Hindlimb muscle (tissue), 1 donor: ENCODE data around the gene MIER2. TPM values are rescaled to one million over a fixed set of nuclear protein-coding genes. Genes with fewer than 3 reads are reported as not detected.

ENCODE experiments used
- DNase-seq: peaks from one replicate; pipeline ENCODE4 v3.0.0-alpha.2; 2013
- polyA plus RNA-seq: library from polyadenylated mRNA; unstranded; fragments of 120-200 nt; gene quantifications from one replicate; pipeline ENCODE4 v1.2.1, GENCODE V29; 2013; ENCODE audit not compliant: insufficient read length

MIER2 gene
- polyA plus RNA-seq, 1 donor = 34.9 TPM

DNA sequence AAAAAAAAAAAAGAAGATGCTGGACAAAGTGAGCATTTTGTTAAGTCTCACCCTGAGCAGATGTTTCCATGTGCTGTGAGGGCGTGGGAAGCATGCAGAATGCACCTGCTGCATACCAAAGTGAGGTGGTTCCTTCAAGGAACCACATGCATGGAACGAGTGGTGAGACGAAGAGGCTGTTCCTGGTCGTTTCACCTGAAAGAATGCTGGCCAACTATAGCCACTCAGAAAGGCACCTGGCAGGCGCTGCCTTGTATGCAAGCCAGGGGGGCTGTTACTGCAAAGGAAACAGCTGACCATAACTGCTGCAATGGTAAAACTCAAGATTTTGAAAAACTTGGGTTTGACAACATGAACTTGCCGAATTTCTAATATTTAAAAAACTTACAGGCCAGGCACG, 14.7 kb downstream of the MIER2 start:
- no peak for DNase-seq

DNA sequence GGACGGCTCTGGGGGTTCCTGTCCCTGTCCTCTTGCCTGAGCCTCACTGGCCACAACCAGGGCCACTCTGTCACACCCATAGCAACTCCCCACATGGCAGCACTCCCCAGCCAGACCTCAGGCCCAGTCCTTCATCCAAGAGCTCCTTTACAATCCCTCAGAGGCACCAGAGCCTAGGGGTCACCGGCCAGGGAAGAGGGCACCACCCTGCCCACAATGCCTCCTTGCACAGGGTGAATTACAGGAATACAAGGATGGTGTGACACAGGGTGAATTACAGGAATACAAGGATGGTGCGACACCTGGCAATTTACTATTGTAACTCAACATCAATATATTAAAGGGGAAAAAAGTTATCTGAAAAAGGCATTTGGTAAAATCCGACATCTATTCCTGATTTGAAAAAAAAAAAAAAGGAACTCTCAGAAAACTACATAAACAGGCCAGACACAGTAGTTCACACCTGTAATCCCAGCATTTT, 16.5 kb downstream of the MIER2 start:
- DNase-seq = no peak

DNA sequence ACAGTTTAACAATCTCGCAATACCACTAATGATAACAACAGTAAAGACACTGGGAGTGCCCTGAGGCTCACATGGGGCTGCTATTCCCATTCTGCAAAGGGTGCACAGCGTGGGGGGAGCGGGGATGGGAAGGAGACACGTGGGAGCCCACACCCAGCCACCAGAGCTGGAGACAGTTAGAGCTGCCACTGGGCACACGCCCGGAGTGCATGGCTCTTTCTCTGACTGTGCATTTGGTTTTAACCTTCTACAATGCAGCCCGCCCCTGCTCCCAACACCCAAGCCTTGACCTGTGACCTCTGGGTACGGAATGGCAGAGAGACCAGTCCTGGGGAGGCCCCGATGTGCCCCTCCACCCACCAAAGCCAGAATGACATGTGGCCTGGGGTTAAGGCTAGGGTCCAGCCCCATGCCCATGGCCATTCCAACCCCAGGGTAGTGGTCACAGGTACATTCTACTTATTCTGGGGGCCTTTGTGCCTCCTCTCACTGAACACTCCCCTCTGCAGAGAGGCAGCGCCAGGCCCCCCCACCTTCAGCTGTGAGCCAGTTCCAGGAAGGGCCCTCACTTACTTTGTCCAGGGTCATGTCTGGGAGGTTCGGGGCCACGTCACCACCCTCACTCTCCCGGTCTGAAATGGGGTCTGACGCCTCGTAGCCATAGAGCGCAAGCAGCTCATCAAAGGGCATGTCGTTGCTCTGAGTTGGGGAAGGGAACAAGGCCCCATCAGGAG, 17.1 kb downstream of the MIER2 start:
- DNase-seq = no peak

DNA sequence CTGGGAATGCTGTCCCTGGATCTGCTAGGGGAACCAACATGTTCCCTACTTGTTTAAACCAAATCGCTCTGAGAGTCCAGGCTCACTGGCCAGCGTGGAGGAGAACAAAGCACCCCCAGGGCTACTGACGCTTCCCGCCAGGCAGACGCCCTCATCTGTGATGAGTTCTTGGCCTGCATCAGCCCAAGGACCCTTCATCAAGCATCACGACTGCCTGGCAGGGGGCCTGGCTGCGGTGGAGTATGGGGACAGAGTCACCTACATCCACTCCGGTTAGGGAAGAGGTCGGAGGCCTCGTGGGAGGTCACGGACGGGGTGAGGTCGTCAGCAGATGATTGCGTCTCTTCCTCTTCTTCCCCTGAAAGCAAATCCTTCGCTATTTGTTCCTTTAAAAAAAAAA, 17.7 kb downstream of the MIER2 start:
- DNase-seq = no peak

DNA sequence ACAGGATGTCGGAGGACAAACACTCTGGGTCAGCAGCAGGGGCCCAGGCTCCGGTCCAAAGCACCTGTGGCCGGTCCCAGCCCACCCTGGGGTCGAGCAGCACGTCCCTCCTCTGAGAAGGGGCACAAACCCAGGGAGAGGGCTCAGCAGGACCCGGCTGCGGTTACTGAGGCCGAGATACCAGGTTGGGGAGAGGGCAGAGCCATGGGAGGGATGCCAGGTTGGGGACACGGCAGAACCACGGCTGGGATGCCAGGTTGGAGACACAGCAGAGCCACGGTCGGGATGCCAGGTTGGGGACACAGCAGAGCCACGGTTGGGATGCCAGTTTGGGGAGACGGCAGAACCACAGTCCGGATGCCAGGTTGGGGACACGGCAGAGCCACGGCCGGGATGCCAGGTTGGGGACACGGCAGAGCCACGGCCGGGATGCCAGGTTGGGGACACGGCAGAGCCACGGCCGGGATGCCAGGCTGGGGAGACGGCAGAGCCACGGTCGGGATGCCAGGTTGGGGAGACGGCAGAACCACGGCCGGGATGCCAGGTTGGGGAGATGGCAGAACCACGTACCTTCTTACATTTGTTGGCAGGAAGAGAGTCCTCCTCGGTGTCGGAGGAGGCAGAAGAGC, 18.5 kb downstream of the MIER2 start:
- no peak for DNase-seq

DNA sequence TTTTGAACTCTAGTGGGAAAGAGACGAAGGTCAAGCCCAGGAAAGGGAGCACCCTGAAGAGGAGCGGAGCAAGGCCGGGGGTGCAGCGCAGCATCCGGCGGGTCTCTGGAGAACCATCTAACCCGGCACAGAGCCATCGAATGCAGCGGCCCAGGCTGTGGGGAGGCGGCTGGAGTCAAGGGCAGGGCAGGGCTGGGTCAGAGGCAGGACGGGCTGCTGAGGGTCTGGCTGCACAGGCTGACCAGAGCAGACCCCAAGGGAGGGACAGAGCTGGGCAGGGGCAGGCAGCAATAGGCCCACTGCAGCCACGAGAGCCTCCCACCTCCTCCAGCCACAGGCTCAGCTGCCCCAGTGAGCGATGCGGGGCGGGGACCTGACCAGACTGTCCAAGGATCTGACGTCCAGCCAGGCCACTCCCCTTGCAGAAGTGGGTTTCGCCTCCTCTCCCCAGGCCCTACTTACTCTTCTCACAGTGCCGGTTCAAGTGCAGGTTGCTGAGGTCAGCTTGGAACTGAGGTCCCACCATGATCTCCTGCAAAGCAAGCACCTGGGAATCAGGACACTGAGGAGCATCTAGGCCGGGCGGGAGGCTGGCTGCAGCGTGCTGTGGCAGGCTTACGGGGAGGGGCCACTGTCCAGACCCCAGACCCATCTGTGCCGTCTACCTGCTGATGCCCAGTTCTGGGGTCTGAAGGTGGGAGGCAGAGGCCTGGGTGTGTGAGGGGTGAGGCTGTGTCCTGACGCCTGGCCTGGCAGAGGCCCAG, 19.2 kb downstream of the MIER2 start:
- DNase-seq = no peak

DNA sequence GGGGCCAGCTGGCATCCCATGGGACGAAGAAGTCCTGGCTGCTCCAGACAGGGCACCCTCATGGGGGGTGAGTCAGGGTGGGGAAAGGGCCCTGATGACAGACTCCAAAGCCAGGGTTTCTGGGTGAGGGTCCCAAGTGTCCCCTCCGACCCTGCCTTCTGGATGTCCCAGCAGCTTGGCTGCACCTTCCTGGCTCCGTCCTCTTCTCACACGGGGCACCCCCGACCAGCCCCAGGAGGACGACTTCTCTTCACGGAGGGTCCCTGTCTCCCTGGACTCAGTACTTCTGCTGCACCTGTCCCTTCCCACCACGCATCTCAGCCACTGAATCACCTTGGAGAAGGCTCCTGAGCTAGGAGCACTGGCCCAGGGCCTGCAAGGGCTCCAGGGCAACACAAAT, 19.9 kb downstream of the MIER2 start:
- no peak for DNase-seq

DNA sequence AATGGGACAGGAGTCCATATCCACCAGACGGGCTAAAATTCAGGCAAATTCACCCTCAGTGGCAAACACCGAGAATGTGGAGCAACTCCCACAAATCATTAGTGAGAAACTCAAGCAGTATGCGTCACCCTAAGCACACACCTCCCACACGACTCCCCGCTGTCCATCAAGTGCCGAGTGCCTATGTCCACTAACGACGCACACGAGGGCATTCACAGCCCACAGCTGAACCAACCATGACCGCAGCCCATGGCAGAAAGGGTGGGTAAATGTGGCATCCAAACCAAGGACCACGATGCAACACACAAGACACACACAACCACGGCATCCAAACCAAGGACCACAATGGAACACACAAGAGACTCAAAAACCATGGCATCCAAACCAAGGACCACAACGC, 22.0 kb downstream of the MIER2 start:
- DNase-seq = no peak

DNA sequence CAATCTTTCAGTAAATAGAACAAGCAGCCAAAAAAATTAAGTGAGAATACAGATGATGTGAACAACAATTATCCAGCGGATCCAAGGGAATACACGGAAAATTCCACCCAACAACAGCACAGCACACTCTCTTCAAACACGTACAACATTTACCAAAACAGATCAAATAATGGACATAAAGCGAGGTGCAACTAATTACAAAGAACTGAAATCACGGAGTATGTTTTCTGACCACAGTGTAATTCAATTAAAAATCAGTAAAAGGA, 26.2 kb downstream of the MIER2 start:
- no peak for DNase-seq

DNA sequence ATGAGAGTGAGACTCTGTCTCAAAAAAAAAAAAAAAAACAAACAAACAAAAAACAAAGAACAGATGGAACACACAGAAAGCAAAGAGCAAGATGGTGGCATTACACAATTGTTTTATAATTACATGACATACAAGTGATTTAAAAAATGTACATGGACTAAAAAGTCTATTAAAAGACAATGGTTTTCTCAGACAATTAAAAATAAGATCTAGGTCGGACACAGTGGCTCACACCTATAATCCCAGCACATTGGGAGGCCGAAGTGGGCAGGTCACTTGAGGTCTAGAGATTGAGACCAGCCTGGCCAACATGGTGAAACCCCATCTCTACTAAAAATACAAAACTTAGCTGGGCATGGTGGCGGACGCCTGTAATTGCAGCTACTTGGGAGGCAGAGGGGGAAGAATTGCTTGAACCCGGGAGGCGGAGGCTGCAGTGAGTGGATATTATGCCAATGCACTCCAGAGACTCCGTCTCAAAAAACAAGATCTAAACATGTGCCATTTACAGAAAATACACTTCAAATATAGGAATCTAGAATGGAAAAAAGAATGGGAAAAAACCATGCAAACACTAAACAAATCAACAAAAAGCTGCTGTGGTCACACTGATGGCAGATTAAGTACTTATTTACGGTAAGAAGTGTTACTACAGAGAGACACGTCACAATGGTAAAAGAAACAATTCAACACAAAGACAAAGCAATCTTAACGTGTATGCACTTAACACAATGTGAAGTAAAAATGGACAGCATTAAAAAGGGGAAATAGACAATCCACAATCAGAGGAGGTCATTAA, 26.7 kb downstream of the MIER2 start:
- DNase-seq = no peak

DNA sequence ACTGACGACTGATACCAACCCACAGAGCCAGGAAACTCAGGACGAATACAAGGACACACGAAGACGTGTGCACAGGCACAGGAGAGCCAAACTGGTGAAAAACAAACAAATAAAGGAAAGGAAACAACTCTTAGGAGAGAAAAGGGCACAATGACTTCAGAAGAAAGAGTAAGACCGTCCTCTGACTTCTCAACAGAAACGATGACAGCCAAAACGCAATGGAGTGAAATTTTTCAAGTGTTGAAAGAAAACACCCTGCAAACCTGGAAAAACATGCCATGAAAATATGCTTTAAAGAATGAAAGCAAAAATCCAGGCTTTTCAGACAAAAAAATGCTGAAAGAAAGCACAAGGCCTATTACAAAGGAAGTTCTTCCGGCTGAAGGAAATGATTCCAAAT, 28.8 kb downstream of the MIER2 start:
- no peak for DNase-seq

DNA sequence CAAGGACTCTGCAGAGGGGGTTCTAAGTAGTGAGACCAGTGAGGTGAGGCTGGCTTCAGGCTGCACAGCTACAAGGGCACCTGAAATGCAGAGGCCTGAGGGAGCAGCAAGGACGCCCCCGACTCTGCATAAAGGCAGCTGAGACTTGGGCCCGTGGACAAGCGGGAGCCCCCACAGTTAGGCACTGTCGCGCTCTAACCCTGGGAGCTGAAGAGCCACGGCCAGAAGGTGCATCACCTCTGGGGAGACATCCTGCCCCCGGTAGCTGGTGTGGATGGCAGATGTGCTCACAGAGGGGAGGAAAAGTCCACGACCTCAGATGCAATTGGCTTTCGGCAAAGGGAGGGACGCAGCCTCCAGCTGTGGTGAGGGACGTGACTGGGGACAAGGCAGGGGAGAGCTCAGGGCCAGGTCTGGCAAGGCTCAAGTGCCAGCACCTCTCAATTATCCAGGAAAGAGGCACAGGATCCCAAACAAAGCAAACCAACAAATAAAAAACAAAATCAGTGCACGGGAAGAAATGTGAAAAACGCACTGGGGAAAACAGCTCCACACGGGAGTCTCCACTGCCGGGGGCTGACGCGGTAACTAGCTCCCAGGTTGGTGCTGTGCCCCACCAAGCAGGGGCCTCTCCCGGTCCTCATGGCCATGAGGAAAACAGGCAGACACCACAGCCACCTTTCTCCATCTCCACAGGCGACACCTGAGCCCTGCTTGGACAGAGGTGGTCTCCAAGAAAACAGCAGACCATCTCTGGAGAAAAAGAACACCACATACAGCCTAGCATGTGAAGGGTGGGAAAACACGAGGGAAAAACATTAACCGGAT, 30.4 kb downstream of the MIER2 start:
- DNase-seq = no peak

DNA sequence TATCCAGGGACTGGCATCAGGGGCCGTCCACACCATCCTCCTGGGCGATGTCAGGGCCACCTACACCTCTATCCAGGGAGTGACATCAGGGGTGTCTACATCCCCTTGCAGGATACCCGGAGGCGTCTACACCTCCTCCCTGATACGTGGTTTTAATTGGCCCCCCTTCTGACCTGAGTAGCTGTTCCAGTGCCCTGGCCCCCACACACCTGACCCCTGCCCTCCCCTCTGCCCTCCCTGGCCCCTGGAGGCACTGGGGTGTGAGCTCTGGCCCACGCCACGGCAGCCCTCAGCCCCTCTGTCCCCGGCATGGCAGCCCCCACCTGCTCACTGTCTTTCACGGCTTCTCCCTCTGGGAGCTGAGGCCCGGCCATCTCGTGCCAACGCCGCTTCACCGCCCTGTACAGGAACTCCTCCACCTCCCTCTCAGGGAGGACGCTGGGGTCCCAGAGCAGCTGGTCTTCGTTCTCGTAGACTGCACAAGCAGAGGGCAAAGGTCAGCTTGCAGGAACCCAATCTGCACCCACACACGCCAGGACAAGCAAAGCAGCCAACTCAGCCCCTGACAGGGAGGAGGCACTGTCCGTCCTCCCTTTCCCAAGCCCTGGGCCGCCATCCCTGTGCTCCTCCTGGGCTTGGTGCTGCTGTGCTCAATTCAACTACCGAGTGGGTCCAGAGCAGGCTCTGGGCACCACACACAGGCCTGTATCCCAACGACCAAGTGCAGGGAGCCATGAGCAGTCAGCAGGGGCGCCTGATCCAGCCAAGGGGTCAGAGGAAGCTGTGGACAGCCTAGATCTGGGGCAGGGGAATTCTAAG, 31.2 kb downstream of the MIER2 start:
- no peak for DNase-seq

DNA sequence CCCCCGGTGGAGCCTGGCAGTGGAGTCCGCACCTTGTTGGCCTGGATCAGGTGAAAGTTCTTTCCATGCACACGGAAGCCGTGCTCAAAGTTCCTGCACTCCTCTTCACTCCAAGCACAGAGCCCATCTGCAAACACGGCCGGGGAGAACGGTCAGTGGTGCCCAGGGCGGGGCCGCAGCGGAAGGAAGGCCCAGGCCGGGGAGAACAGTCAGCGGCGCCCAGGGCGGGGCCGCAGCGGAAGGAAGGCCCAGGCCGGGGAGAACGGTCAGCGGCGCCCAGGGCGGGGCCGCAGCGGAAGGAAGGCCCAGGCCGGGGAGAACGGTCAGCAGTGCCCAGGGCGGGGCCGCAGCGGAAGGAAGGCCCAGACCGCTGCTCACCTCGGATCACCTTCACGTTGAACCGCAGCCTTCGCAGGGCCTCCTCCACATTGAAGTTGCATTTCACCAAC, 32.8 kb downstream of the MIER2 start:
- DNase-seq = no peak

DNA sequence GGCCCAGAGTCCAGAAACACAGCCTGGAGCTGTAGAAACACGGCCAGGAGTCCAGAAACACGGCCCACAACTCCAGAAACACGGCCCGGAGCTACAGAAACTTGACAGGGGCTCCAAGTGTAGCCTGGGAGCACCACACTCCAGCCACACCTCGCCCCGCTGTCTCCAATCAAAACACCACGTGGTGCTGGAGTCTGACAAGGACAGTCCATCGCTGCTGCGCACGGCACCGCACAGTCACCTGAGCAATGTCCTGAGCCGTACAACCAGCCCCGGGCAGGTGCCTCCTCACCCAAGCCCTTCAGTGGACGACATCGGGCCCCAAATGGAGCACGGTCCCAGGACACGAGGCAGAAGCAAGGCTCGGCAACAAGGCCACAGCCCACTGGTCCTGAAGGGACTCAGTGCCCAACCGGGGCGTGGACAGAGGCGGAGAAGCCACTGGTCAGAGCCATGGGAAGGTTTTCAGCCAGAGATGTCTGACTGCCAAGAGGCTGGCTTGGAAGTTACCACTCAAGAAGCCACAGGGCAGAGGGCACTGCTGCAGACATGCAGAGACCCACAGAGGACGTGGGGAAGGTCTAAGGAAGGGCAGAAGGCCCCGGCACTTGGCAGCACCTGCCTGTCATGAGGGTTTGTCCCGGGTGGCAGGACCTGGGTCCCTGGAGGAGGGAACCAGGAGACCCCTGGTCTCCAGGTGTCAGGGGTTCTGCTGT, 33.7 kb downstream of the MIER2 start:
- no peak for DNase-seq

DNA sequence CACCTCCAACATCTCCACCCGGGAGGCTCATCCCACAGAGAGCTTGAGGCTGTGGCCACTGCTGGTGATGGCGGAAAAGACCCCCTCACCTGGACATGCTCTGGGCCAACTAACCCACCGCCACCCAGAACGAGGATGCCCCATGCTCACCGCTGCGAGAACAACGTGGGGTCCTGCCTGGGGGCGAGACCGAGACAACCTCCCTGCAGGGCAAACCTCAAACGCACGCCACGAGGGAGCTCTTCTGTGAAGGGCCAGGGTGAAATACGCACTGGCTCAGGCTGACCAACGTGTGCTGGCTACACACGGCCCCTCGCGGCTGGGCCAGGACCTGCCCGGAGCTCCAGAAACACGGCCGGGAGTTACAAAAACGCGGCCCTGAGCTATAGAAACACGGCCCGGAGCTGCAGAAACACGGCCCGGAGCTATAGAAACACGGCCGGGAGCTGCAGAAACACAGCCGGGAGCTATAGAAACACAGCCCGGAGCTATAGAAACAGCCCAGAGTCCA, 34.4 kb downstream of the MIER2 start:
- DNase-seq = peak; percentile 32

DNA sequence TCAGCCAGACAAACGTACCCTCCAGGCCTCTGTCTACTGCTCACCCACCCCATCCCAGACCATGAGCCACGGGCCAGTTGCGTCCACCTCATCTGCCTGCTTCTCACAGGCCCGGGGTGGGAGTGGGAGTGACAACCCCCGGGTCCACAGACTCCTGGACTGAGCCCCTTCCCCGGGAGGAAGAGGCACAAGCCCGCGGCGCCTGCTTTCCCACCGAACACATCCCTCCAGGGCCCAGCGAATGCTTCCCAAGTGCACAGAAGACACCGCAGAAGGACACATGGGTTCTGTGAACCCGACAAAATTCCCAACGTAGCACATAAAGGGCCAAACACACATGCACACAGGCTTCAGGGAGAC, 35.4 kb downstream of the MIER2 start:
- no peak for DNase-seq

DNA sequence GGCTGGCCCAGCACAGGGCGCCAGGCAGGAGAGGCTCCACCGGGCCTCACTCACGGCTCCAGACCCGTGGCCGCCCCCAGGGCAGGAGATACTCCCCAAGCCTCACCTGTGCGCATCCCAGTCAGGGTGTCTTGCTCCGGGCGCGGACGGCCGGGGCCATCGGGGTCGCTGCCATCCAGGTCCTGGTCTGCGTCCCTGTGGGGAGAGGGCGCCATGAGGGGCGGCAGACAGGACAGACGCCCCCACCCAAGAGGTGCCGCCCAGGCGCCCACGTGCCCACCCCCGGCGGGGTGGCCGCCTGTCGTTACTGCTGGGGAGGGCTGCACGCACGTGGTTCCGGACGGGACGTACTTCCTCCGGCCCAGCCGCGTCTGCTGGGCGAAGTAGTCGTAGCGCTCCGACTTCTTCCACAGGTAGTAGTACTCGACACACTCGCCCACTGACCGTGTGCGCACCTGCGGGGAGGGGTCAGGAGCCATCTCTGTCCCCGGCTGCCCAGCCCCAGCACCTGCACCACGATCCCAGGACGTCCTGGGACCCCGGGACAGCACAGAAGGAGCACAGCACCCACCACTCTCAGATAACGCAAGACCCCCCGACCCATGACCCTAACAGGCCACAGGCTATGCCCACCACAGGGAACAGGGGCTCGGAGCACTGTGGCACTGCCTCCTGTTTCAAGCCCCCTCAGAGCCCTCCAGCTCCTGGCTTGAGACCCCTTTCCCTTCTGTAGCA, 36.0 kb downstream of the MIER2 start:
- no peak for DNase-seq

DNA sequence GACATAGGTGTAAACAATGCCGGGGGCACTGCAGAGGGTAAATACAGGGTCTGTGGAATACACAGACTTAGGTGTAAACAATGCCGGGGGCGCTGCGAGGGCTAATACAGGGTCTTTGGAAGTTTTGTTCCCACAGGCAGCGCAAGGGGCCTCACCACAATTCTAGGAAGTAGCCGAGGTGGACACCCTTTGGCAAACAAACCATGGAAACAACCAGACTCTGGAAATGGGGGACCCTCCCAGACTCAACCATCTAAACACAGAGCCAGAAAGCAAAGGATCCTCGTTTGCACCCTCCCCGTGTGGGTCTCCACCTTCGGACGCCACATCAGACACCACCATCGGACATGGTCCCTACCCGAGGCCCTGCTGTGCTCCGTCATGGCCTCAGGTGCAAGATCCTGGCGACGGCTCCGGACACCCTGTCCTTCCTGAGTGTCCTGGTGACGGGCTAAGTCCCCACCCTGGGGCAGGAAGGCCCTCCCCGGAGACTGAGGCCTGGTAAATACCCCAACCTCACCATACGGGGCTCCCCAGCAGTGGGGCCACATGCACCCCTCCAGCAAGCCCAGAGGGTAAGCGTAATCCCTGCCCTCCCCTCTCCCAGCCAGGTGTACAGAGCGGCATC, 36.7 kb downstream of the MIER2 start:
- DNase-seq = no peak
